ENCODE results near the gene STOM. TPM values are rescaled to one million over a fixed set of nuclear protein-coding genes. Genes with fewer than 3 reads are reported as not detected.

STOM gene
- total and polyA plus RNA-seq, 2 donors, result 28.5 to 157 TPM

GRCh38 chr9:121376214-121376830 lies 6.3 kb upstream of the STOM start:
- Histone ChIP-seq H3K9me3 (ENCODE audit: control insufficient read depth in 2 of 2, insufficient read depth in 1 of 2, low read length in 1 of 2) (no peaks in the 10 kb centered on the region), H3K36me3 (ENCODE audit: control insufficient read depth in 2 of 2, insufficient read depth in 2 of 2, low read length in 1 of 2) (no peaks in the 10 kb centered on the region), H3K27me3 (ENCODE audit: control insufficient read depth in 2 of 2, insufficient read depth in 1 of 2, low read length in 1 of 2) (no peaks in the 10 kb centered on the region), H3K4me1 (ENCODE audit: control insufficient read depth in 2 of 2, insufficient read depth in 2 of 2, low read length in 2 of 2) (no peaks in the 10 kb centered on the region), H3K27ac (ENCODE audit: low read depth in 1 of 2, low read length in 1 of 2) (no peak overlapping the region), H3K4me3 (ENCODE audit: low read length in 2 of 2) (no peak overlapping the region)
- WGBS, result 95% methylated on average over 4 of the region's 4 CpGs
- DNase-seq (ENCODE audit: low read depth in 6 of 9, low spot score in 9 of 9), result no peak

GRCh38 chr9:121373011-121373729 lies 3.1 kb upstream of the STOM start:
- H3K4me3 ChIP-seq (ENCODE audit: low read length in 2 of 2), result no peak overlapping the region
- no peak for DNase-seq (ENCODE audit: low read depth in 6 of 9, low spot score in 9 of 9)
- H3K9me3 ChIP-seq (ENCODE audit: control insufficient read depth in 2 of 2, insufficient read depth in 1 of 2, low read length in 1 of 2), result peaks cover 0 to 4% of the 10 kb centered on the region in 2 donors
- no peaks in the 10 kb centered on the region for H3K36me3 ChIP-seq (ENCODE audit: control insufficient read depth in 2 of 2, insufficient read depth in 2 of 2, low read length in 1 of 2)
- peak overlapping the region in 1 of 2 donors; percentile 61 for H3K27ac ChIP-seq (ENCODE audit: low read depth in 1 of 2, low read length in 1 of 2)
- H3K4me1 ChIP-seq (ENCODE audit: control insufficient read depth in 2 of 2, insufficient read depth in 2 of 2, low read length in 2 of 2), result peaks cover 10 to 17% of the 10 kb centered on the region in 2 donors
- WGBS, result 87% methylated on average over 5 of the region's 5 CpGs
- peaks cover 0 to 11% of the 10 kb centered on the region in 2 donors for H3K27me3 ChIP-seq (ENCODE audit: control insufficient read depth in 2 of 2, insufficient read depth in 1 of 2, low read length in 1 of 2)

GRCh38 chr9:121372239-121373010 lies 2.4 kb upstream of the STOM start:
- no peak for DNase-seq (ENCODE audit: low read depth in 6 of 9, low spot score in 9 of 9)
- Histone ChIP-seq H3K36me3 (ENCODE audit: control insufficient read depth in 2 of 2, insufficient read depth in 2 of 2, low read length in 1 of 2) (no peaks in the 10 kb centered on the region), H3K4me3 (ENCODE audit: low read length in 2 of 2) (no peak overlapping the region), H3K27ac (ENCODE audit: low read depth in 1 of 2, low read length in 1 of 2) (peak overlapping the region; percentile 39 to 61), H3K4me1 (ENCODE audit: control insufficient read depth in 2 of 2, insufficient read depth in 2 of 2, low read length in 2 of 2) (peaks cover 10 to 17% of the 10 kb centered on the region in 2 donors), H3K27me3 (ENCODE audit: control insufficient read depth in 2 of 2, insufficient read depth in 1 of 2, low read length in 1 of 2) (peaks cover 0 to 11% of the 10 kb centered on the region in 2 donors), H3K9me3 (ENCODE audit: control insufficient read depth in 2 of 2, insufficient read depth in 1 of 2, low read length in 1 of 2) (peaks cover 0 to 4% of the 10 kb centered on the region in 2 donors)
- 94% methylated on average over 6 of the region's 6 CpGs for WGBS

GRCh38 chr9:121371495-121372061 lies 1.5 kb upstream of the STOM start:
- H3K27ac ChIP-seq (ENCODE audit: low read depth in 1 of 2, low read length in 1 of 2), result peak overlapping the region in 1 of 2 donors; percentile 8
- H3K27me3 ChIP-seq (ENCODE audit: control insufficient read depth in 2 of 2, insufficient read depth in 1 of 2, low read length in 1 of 2), result peaks cover 0 to 11% of the 10 kb centered on the region in 2 donors
- H3K4me3 ChIP-seq (ENCODE audit: low read length in 2 of 2), result no peak overlapping the region
- peaks cover 10 to 17% of the 10 kb centered on the region in 2 donors for H3K4me1 ChIP-seq (ENCODE audit: control insufficient read depth in 2 of 2, insufficient read depth in 2 of 2, low read length in 2 of 2)
- WGBS, result 94% methylated on average over 4 of the region's 4 CpGs
- H3K36me3 ChIP-seq (ENCODE audit: control insufficient read depth in 2 of 2, insufficient read depth in 2 of 2, low read length in 1 of 2), result no peaks in the 10 kb centered on the region
- no peak for DNase-seq (ENCODE audit: low read depth in 6 of 9, low spot score in 9 of 9)
- peaks cover 0 to 4% of the 10 kb centered on the region in 2 donors for H3K9me3 ChIP-seq (ENCODE audit: control insufficient read depth in 2 of 2, insufficient read depth in 1 of 2, low read length in 1 of 2)

- Histone ChIP-seq H3K4me3 (ENCODE audit: low read length in 2 of 2) (peak overlapping the region; percentile 72 to 79), H3K36me3 (ENCODE audit: control insufficient read depth in 2 of 2, insufficient read depth in 2 of 2, low read length in 1 of 2) (no peaks in the 10 kb centered on the region), H3K27me3 (ENCODE audit: control insufficient read depth in 2 of 2, insufficient read depth in 1 of 2, low read length in 1 of 2) (peaks cover 0 to 11% of the 10 kb centered on the region in 2 donors), H3K4me1 (ENCODE audit: control insufficient read depth in 2 of 2, insufficient read depth in 2 of 2, low read length in 2 of 2) (peaks cover 10 to 17% of the 10 kb centered on the region in 2 donors), H3K9me3 (ENCODE audit: control insufficient read depth in 2 of 2, insufficient read depth in 1 of 2, low read length in 1 of 2) (peaks cover 0 to 4% of the 10 kb centered on the region in 2 donors), H3K27ac (ENCODE audit: low read depth in 1 of 2, low read length in 1 of 2) (no peak overlapping the region)
- 39% methylated on average over 8 of the region's 8 CpGs for WGBS
- DNase-seq (ENCODE audit: low read depth in 6 of 9, low spot score in 9 of 9), result no peak
Observed at GRCh38 chr9:121368745-121369144, 1.3 kb downstream of the STOM start.

DNA sequence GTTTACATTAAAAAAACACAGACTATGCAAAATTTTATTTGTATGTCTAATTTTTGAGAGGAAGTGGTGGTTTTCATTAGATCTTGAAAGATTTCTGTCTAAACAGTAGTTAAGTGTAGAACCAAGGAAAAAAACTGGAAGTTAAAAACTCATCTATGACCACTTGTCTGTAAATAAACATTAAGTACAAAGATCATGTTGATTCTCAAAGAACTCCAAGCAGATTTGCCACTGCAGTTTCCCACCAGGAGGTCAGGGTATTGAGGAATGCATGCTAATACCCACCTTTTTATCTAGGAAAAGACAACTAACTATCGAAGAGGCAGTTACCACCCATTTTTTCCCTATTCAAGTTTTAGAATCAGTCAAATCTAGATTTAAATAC lies 1.9 kb downstream of the STOM start:
- H3K36me3 ChIP-seq (ENCODE audit: control insufficient read depth in 2 of 2, insufficient read depth in 2 of 2, low read length in 1 of 2), result no peaks in the 10 kb centered on the region
- H3K4me1 ChIP-seq (ENCODE audit: control insufficient read depth in 2 of 2, insufficient read depth in 2 of 2, low read length in 2 of 2), result peaks cover 10 to 17% of the 10 kb centered on the region in 2 donors
- DNase-seq (ENCODE audit: low read depth in 6 of 9, low spot score in 9 of 9), result no peak
- WGBS, result 87% methylated on average over 1 of the region's 1 CpG
- no peak overlapping the region for H3K27ac ChIP-seq (ENCODE audit: low read depth in 1 of 2, low read length in 1 of 2)
- peaks cover 0 to 4% of the 10 kb centered on the region in 2 donors for H3K9me3 ChIP-seq (ENCODE audit: control insufficient read depth in 2 of 2, insufficient read depth in 1 of 2, low read length in 1 of 2)
- peaks cover 0 to 11% of the 10 kb centered on the region in 2 donors for H3K27me3 ChIP-seq (ENCODE audit: control insufficient read depth in 2 of 2, insufficient read depth in 1 of 2, low read length in 1 of 2)
- H3K4me3 ChIP-seq (ENCODE audit: low read length in 2 of 2), result no peak overlapping the region

GRCh38 chr9:121367306-121368137 lies 2.5 kb downstream of the STOM start:
- Histone ChIP-seq H3K27ac (ENCODE audit: low read depth in 1 of 2, low read length in 1 of 2) (no peak overlapping the region), H3K4me3 (ENCODE audit: low read length in 2 of 2) (no peak overlapping the region), H3K27me3 (ENCODE audit: control insufficient read depth in 2 of 2, insufficient read depth in 1 of 2, low read length in 1 of 2) (peaks cover 0 to 11% of the 10 kb centered on the region in 2 donors), H3K36me3 (ENCODE audit: control insufficient read depth in 2 of 2, insufficient read depth in 2 of 2, low read length in 1 of 2) (no peaks in the 10 kb centered on the region), H3K4me1 (ENCODE audit: control insufficient read depth in 2 of 2, insufficient read depth in 2 of 2, low read length in 2 of 2) (peaks cover 10 to 17% of the 10 kb centered on the region in 2 donors), H3K9me3 (ENCODE audit: control insufficient read depth in 2 of 2, insufficient read depth in 1 of 2, low read length in 1 of 2) (peaks cover 0 to 4% of the 10 kb centered on the region in 2 donors)
- no peak for DNase-seq (ENCODE audit: low read depth in 6 of 9, low spot score in 9 of 9)
- 92% methylated on average over 4 of the region's 4 CpGs for WGBS

DNA sequence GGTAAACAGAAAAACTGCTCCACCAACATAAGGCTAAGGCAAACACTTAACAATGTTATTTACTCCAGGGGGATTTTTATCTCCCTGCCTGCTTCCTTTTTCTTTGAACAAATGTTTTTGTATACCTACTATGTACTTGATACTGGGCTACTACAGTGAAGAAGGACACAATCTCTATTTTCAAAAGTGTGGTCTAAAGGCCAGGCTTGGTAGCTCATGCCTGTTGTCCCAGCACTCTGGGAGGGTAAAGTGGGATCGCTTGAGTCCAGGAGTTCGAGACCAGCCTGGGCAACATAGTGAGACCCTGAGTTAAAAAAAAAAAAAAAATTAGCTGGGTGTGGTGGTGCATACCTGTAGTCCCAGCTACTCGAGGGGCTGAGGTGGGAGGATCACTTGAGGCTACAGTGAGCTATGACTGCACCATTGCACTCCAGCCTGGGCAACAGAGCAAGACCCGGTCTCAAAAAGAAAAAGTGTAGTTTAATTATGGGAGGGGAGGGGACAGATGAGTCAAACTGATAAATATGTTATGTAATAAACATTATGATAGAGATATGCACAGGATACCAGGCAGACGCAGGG lies 3.3 kb downstream of the STOM start:
- no peak for DNase-seq (ENCODE audit: low read depth in 6 of 9, low spot score in 9 of 9)
- no peaks in the 10 kb centered on the region for H3K36me3 ChIP-seq (ENCODE audit: control insufficient read depth in 2 of 2, insufficient read depth in 2 of 2, low read length in 1 of 2)
- H3K4me3 ChIP-seq (ENCODE audit: low read length in 2 of 2), result no peak overlapping the region
- peaks cover 0 to 11% of the 10 kb centered on the region in 2 donors for H3K27me3 ChIP-seq (ENCODE audit: control insufficient read depth in 2 of 2, insufficient read depth in 1 of 2, low read length in 1 of 2)
- no peak overlapping the region for H3K27ac ChIP-seq (ENCODE audit: low read depth in 1 of 2, low read length in 1 of 2)
- peaks cover 0 to 4% of the 10 kb centered on the region in 2 donors for H3K9me3 ChIP-seq (ENCODE audit: control insufficient read depth in 2 of 2, insufficient read depth in 1 of 2, low read length in 1 of 2)
- H3K4me1 ChIP-seq (ENCODE audit: control insufficient read depth in 2 of 2, insufficient read depth in 2 of 2, low read length in 2 of 2), result peaks cover 10 to 17% of the 10 kb centered on the region in 2 donors
- 96% methylated on average over 5 of the region's 5 CpGs for WGBS

All from thymus (tissue), 11 donors.